ENCODE results near the gene MTHFD2L. TPM values are rescaled to one million over a fixed set of nuclear protein-coding genes. Genes with fewer than 3 reads are reported as not detected.

MTHFD2L gene
- total and polyA plus RNA-seq, 4 donors, result 27.2 to 48.1 (median 38.3) TPM

DNA sequence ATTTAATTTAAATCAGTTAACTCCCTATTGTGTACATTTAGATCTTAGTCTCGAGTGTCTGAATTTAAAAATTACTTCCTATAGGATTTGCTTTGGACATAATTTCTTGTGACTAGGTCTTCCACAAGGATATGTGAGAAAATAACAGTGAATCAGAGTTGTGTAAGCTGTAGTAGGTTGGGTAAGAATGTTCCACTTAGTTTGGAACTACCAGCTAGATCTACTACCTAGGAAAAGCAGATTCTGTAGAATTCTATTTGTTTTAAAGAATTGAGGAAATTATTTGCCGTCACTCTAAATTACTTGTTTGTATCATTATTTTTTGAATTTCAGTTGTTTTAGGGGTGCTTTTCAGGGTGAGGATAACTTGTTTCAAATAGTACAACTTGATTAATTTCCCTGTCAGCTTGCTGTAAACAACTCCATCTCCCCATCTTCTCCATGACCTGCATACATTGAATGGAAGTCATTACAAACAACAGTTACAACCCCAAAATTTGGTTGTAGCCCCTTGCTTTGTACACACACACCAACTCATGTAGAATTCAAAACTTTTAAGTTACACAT, 1.3 kb downstream of the MTHFD2L start:
- peak overlapping the region; percentile 76 for H3K4me3 ChIP-seq (ENCODE audit: low read depth, low read length)
- no peaks in the 10 kb centered on the region for H3K9me3 ChIP-seq (ENCODE audit: control insufficient read depth, insufficient read depth, low read length)
- no peaks in the 10 kb centered on the region for H3K27me3 ChIP-seq (ENCODE audit: control insufficient read depth, insufficient read depth, low read length)
- DNase-seq (ENCODE audit: low read depth in 4 of 6, low spot score in 6 of 6), result no peak
- no CpG with 5 or more reads among the region's 2 CpGs for WGBS (ENCODE audit: insufficient coverage)
- peak overlapping the region; percentile 94 for H3K27ac ChIP-seq (ENCODE audit: low read depth, low read length)
- H3K36me3 ChIP-seq (ENCODE audit: control insufficient read depth, insufficient read depth, low read length), result no peaks in the 10 kb centered on the region
- no peaks in the 10 kb centered on the region for H3K4me1 ChIP-seq (ENCODE audit: control insufficient read depth, insufficient read depth, low read length)

DNA sequence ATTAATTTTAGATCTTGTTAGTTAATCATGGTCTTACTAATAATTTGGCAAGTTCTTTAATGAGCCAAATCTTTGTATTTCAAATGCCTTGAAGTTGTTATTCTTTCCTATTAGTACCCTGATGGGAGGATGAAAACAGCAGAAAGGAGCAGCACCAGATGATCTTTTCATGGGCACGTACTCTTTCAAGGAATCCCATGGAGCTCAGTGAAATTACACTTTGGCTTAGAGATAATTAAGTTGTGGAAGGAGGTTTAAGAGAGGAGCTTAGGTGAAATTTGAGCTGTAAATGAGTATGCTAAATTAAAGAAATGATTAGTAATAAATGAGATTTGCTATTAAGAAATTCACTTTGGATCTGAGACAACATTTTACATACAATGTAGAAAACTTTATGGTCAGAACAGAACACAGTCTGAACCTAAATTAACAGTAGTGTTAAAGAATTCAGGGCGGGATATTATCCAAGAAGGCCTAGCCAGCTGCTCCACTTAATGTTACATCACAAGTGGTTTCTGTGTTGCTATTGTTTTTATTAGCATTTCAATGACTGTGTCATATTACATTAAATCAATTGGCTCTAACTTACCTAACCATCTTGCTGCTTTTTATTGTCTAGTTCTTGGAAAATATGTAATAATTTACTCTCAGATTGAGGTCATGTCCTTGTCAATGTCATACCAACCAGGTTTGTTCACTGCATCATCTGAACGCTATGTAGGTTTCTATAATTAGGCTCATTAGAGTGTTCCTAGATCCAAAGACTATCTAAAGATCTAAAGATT, 3.9 kb downstream of the MTHFD2L start:
- Histone ChIP-seq H3K4me3 (ENCODE audit: low read depth, low read length) (no peak overlapping the region), H3K4me1 (ENCODE audit: control insufficient read depth, insufficient read depth, low read length) (no peaks in the 10 kb centered on the region), H3K36me3 (ENCODE audit: control insufficient read depth, insufficient read depth, low read length) (no peaks in the 10 kb centered on the region), H3K9me3 (ENCODE audit: control insufficient read depth, insufficient read depth, low read length) (no peaks in the 10 kb centered on the region), H3K27ac (ENCODE audit: low read depth, low read length) (no peak overlapping the region), H3K27me3 (ENCODE audit: control insufficient read depth, insufficient read depth, low read length) (no peaks in the 10 kb centered on the region)
- WGBS (ENCODE audit: insufficient coverage), result 29% methylated on average over 1 of the region's 3 CpGs
- DNase-seq (ENCODE audit: low read depth in 4 of 6, low spot score in 6 of 6), result peak in 1 of 6 donors; percentile 71

DNA sequence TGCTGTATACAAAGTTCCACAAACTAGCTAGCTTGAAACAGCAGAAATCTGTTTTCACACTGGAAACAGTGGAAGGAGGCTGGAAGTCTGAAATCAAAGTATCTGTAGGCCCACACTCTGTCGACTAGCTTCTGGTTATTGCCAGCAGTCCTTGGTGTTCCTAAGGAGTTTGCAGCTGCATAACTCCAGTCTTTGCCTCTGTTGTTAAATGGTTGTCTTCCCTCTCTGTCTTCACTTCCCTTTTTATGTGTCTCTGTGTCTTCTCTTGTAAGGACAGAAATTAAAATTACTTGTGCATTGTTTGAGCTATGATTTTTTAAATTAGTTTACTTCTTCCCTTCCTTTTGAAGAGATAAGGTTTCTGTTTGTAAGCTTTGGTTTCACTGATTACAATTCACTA, 8.2 kb downstream of the MTHFD2L start:
- Histone ChIP-seq H3K4me1 (ENCODE audit: control insufficient read depth, insufficient read depth, low read length) (no peaks in the 10 kb centered on the region), H3K36me3 (ENCODE audit: control insufficient read depth, insufficient read depth, low read length) (no peaks in the 10 kb centered on the region), H3K4me3 (ENCODE audit: low read depth, low read length) (no peak overlapping the region), H3K27me3 (ENCODE audit: control insufficient read depth, insufficient read depth, low read length) (no peaks in the 10 kb centered on the region), H3K27ac (ENCODE audit: low read depth, low read length) (no peak overlapping the region), H3K9me3 (ENCODE audit: control insufficient read depth, insufficient read depth, low read length) (no peaks in the 10 kb centered on the region)
- 78% methylated on average over 1 of the region's 1 CpG for WGBS (ENCODE audit: insufficient coverage)
- DNase-seq (ENCODE audit: low read depth in 4 of 6, low spot score in 6 of 6), result no peak

DNA sequence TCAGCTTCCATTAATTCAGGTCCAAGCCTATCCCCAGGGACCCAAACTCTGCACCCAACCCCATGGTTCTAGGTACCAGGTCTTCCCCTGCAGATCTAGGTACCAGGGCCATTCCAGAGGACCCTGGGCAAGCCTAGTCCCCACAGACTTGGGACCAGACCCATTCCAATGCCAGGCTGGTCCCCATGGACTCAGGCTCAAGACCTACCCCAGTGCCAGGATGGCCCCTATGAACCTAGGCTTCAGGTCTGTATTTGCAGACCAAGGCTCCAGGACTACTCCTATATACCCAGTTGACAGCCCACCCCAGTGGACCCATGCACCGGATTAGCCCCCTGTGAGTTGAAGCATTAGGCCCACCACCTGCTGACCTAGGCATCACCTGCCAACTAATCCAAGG, 8.9 kb downstream of the MTHFD2L start:
- Histone ChIP-seq H3K4me1 (ENCODE audit: control insufficient read depth, insufficient read depth, low read length) (no peaks in the 10 kb centered on the region), H3K9me3 (ENCODE audit: control insufficient read depth, insufficient read depth, low read length) (no peaks in the 10 kb centered on the region), H3K27ac (ENCODE audit: low read depth, low read length) (no peak overlapping the region), H3K4me3 (ENCODE audit: low read depth, low read length) (no peak overlapping the region), H3K27me3 (ENCODE audit: control insufficient read depth, insufficient read depth, low read length) (no peaks in the 10 kb centered on the region), H3K36me3 (ENCODE audit: control insufficient read depth, insufficient read depth, low read length) (no peaks in the 10 kb centered on the region)
- DNase-seq (ENCODE audit: low read depth in 4 of 6, low spot score in 6 of 6), result no peak
- 100% methylated on average over 1 of the region's 1 CpG for WGBS (ENCODE audit: insufficient coverage)

DNA sequence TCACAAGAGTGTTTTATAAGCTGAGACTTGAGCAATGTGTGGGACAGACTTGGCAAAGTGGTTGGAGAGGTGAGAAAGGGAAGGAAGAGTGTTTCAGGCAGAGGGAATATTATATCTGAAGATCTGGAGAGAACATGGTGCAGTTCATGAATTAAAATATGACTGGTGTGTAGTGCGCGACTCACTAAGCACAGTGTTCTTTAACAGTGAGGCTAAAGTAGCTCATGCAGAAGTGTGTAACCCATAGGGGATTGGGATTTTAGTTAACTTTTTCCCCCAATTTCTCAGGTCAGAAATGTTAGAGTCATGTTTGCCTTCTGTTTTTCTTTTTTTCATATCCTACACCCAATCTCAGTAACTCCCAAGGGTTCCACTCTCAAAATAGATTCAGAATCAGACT, 9.7 kb downstream of the MTHFD2L start:
- no peak for DNase-seq (ENCODE audit: low read depth in 4 of 6, low spot score in 6 of 6)
- H3K4me3 ChIP-seq (ENCODE audit: low read depth, low read length), result no peak overlapping the region
- no peaks in the 10 kb centered on the region for H3K4me1 ChIP-seq (ENCODE audit: control insufficient read depth, insufficient read depth, low read length)
- H3K27me3 ChIP-seq (ENCODE audit: control insufficient read depth, insufficient read depth, low read length), result no peaks in the 10 kb centered on the region
- H3K9me3 ChIP-seq (ENCODE audit: control insufficient read depth, insufficient read depth, low read length), result no peaks in the 10 kb centered on the region
- H3K27ac ChIP-seq (ENCODE audit: low read depth, low read length), result no peak overlapping the region
- H3K36me3 ChIP-seq (ENCODE audit: control insufficient read depth, insufficient read depth, low read length), result no peaks in the 10 kb centered on the region
- WGBS (ENCODE audit: insufficient coverage), result 93% methylated on average over 2 of the region's 2 CpGs

DNA sequence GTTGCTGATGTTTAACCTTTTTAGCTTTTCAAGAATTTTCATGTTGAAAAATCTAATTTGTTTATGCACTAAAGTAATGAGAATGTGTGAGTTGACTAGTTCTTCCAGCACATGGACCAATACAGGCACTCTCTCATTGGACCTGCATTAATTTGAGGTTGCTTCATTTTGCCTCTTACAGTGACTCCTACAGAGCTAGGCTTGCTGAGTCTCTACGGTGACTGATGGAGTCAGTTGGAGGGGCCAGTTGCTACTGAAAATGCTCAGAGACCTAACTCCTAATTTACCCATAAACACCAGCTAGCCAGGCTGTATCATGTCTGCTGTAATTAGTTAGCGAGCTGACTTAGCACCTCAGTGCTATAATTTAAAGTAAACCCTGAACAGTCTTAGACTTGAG, 10.9 kb downstream of the MTHFD2L start:
- no peaks in the 10 kb centered on the region for H3K4me1 ChIP-seq (ENCODE audit: control insufficient read depth, insufficient read depth, low read length)
- H3K27ac ChIP-seq (ENCODE audit: low read depth, low read length), result no peak overlapping the region
- no peaks in the 10 kb centered on the region for H3K36me3 ChIP-seq (ENCODE audit: control insufficient read depth, insufficient read depth, low read length)
- no peaks in the 10 kb centered on the region for H3K27me3 ChIP-seq (ENCODE audit: control insufficient read depth, insufficient read depth, low read length)
- H3K9me3 ChIP-seq (ENCODE audit: control insufficient read depth, insufficient read depth, low read length), result no peaks in the 10 kb centered on the region
- no peak overlapping the region for H3K4me3 ChIP-seq (ENCODE audit: low read depth, low read length)
- WGBS (ENCODE audit: insufficient coverage), result no CpG with 5 or more reads among the region's 2 CpGs
- no peak for DNase-seq (ENCODE audit: low read depth in 4 of 6, low spot score in 6 of 6)

DNA sequence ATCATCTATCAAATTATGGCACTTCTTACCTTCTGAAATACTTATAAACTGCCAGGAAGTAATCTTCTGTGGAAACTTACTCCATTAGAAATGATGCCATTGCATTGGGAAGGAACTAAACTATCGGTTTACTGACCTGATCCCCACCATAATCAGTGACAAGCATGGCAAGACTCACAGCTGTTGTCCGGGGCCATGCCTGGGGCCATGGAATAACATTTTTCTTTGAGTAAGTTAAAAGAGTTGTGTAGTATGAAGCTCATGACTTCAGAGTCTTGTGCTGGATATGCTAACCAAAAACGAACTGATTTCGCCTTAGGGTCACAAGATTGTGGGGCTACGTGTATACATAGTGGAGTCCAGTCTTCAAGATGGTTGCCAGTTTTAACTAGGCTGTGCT, 15.4 kb downstream of the MTHFD2L start:
- no peaks in the 10 kb centered on the region for H3K27me3 ChIP-seq (ENCODE audit: control insufficient read depth, insufficient read depth, low read length)
- H3K4me1 ChIP-seq (ENCODE audit: control insufficient read depth, insufficient read depth, low read length), result no peaks in the 10 kb centered on the region
- no peaks in the 10 kb centered on the region for H3K9me3 ChIP-seq (ENCODE audit: control insufficient read depth, insufficient read depth, low read length)
- no peak overlapping the region for H3K27ac ChIP-seq (ENCODE audit: low read depth, low read length)
- H3K36me3 ChIP-seq (ENCODE audit: control insufficient read depth, insufficient read depth, low read length), result no peaks in the 10 kb centered on the region
- no peak overlapping the region for H3K4me3 ChIP-seq (ENCODE audit: low read depth, low read length)
- 98% methylated on average over 4 of the region's 5 CpGs for WGBS (ENCODE audit: insufficient coverage)
- DNase-seq (ENCODE audit: low read depth in 4 of 6, low spot score in 6 of 6), result no peak

DNA sequence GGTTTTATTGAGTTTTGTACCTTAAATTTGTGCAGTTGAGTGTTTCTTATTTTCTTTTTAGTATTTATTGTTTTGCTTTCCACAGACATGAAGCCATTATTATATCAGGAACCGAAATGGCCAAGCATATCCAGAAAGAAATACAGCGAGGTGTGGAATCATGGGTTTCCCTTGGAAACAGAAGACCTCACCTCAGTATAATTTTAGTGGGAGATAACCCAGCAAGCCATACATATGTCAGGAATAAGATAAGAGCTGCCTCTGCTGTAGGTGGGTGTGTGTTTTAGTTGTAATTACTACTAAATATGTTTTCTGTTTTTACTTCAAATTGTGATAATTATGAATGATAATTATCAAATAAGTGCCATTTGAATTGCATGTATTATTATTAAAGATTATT, 16.5 kb downstream of the MTHFD2L start:
- Histone ChIP-seq H3K27me3 (ENCODE audit: control insufficient read depth, insufficient read depth, low read length) (no peaks in the 10 kb centered on the region), H3K4me1 (ENCODE audit: control insufficient read depth, insufficient read depth, low read length) (no peaks in the 10 kb centered on the region), H3K36me3 (ENCODE audit: control insufficient read depth, insufficient read depth, low read length) (no peaks in the 10 kb centered on the region), H3K27ac (ENCODE audit: low read depth, low read length) (no peak overlapping the region), H3K4me3 (ENCODE audit: low read depth, low read length) (no peak overlapping the region), H3K9me3 (ENCODE audit: control insufficient read depth, insufficient read depth, low read length) (no peaks in the 10 kb centered on the region)
- no peak for DNase-seq (ENCODE audit: low read depth in 4 of 6, low spot score in 6 of 6)
- no CpG with 5 or more reads among the region's 2 CpGs for WGBS (ENCODE audit: insufficient coverage)

DNA sequence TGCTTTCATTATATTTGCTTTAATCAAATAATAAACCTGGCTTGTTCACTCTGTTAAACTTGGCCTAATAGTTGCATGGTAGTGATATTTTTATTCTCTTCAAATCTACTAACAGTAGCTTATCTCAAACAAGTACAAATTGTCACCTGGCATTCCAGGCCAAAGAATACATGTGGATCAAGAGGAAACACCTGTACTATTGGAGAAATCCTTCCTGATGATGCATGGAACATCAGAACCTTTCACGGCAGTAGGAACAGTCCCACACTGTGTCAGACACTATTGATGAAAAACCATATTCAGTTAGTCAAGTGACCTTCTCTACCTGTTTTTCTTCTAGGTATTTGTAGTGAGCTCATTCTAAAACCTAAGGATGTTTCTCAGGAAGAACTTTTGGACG, 17.0 kb downstream of the MTHFD2L start:
- no peaks in the 10 kb centered on the region for H3K9me3 ChIP-seq (ENCODE audit: control insufficient read depth, insufficient read depth, low read length)
- DNase-seq (ENCODE audit: low read depth in 4 of 6, low spot score in 6 of 6), result no peak
- no peak overlapping the region for H3K4me3 ChIP-seq (ENCODE audit: low read depth, low read length)
- 100% methylated on average over 1 of the region's 2 CpGs for WGBS (ENCODE audit: insufficient coverage)
- no peaks in the 10 kb centered on the region for H3K36me3 ChIP-seq (ENCODE audit: control insufficient read depth, insufficient read depth, low read length)
- no peak overlapping the region for H3K27ac ChIP-seq (ENCODE audit: low read depth, low read length)
- no peaks in the 10 kb centered on the region for H3K27me3 ChIP-seq (ENCODE audit: control insufficient read depth, insufficient read depth, low read length)
- H3K4me1 ChIP-seq (ENCODE audit: control insufficient read depth, insufficient read depth, low read length), result no peaks in the 10 kb centered on the region

DNA sequence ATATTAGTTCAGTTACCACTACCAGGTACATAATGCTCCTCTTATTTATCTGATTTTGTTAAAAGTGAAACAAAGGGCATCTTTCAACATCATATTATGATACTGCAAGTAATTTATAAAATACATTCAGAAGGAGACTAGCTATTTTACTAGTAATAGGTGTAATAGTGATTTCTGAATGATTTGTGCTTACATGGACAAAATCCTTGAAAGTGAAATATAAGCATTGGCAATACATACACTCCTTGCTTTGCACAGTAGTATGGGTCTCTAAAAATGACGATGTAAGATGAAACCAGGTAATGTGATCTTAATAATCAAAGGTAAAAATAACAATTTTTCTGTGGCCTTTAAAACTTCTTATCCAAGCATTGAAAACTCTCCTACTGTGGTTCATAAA, 17.5 kb downstream of the MTHFD2L start:
- no peak for DNase-seq (ENCODE audit: low read depth in 4 of 6, low spot score in 6 of 6)
- no peak overlapping the region for H3K27ac ChIP-seq (ENCODE audit: low read depth, low read length)
- WGBS (ENCODE audit: insufficient coverage), result no CpG with 5 or more reads among the region's 1 CpG
- no peaks in the 10 kb centered on the region for H3K4me1 ChIP-seq (ENCODE audit: control insufficient read depth, insufficient read depth, low read length)
- H3K9me3 ChIP-seq (ENCODE audit: control insufficient read depth, insufficient read depth, low read length), result no peaks in the 10 kb centered on the region
- H3K27me3 ChIP-seq (ENCODE audit: control insufficient read depth, insufficient read depth, low read length), result no peaks in the 10 kb centered on the region
- H3K36me3 ChIP-seq (ENCODE audit: control insufficient read depth, insufficient read depth, low read length), result no peaks in the 10 kb centered on the region
- no peak overlapping the region for H3K4me3 ChIP-seq (ENCODE audit: low read depth, low read length)

All from spinal cord (tissue), 10 donors.